ENCODE measurements around the gene TMEM107.

- no peak for TF ChIP-seq CTCF (tag by site-specific recombination; IDR thresholded peaks at IDR 0.05)
- TF ChIP-seq MZF1 (tag by site-specific recombination; IDR thresholded peaks at IDR 0.05; ENCODE audit: borderline replicate concordance) = no peak
- TF ChIP-seq ZNF488 (tag by site-specific recombination; IDR thresholded peaks at IDR 0.05) = no peak
- no peak for TF ChIP-seq ZNF785 (tag by site-specific recombination; IDR thresholded peaks at IDR 0.05)
- no peak for TF ChIP-seq KLF10 (tag by site-specific recombination; IDR thresholded peaks at IDR 0.05)
- TF ChIP-seq ZNF133 (tag by site-specific recombination; IDR thresholded peaks at IDR 0.05) = no peak
- no peak for TF ChIP-seq ZFP37 (tag by site-specific recombination; IDR thresholded peaks at IDR 0.05)
- no peak for TF ChIP-seq REST (tag by site-specific recombination; IDR thresholded peaks at IDR 0.05)
- no peak for TF ChIP-seq ZNF449 (tag by site-specific recombination; IDR thresholded peaks at IDR 0.05)
- TF ChIP-seq ZNF18 (tag by site-specific recombination; IDR thresholded peaks at IDR 0.05) = no peak
- TF ChIP-seq ZFP41 (tag by site-specific recombination; IDR thresholded peaks at IDR 0.05; ENCODE audit: borderline replicate concordance) = no peak
- TF ChIP-seq ZNF302 (tag by site-specific recombination; IDR thresholded peaks at IDR 0.05; ENCODE audit: low read depth) = no peak
- no peak for TF ChIP-seq HOXA7 (CRISPR knock-in tag; IDR thresholded peaks at IDR 0.05; ENCODE audit: borderline replicate concordance)
Observed at GRCh38 chr17:8128125-8128784, 47.9 kb downstream of the TMEM107 start.
